Duodenal mucosa (tissue), 2 donors: ENCODE measurements around the gene RUSC2.

ENCODE experiments used
- H3K27ac ChIP-seq: one replicate; pipeline ENCODE4 v1.7.0; 2013; ENCODE audit warnings: low read depth, low read length
- H3K27me3 ChIP-seq, 2 donors: one replicate each; pipeline ENCODE4 v1.7.0; 2013; ENCODE audit warnings: low read length in 2 of 2, control low read depth in 1 of 2; ENCODE audit not compliant: insufficient read depth in 2 of 2, control insufficient read depth in 1 of 2
- H3K36me3 ChIP-seq, 2 donors: one replicate each; pipeline ENCODE4 v1.7.0; 2013; ENCODE audit warnings: low read length in 2 of 2, control low read depth in 1 of 2; ENCODE audit not compliant: insufficient read depth in 2 of 2, control insufficient read depth in 1 of 2
- H3K4me1 ChIP-seq, 2 donors: one replicate each; pipeline ENCODE4 v1.7.0; 2013; ENCODE audit warnings: low read length in 2 of 2, control low read depth in 1 of 2; ENCODE audit not compliant: insufficient read depth in 2 of 2, control insufficient read depth in 1 of 2
- H3K4me3 ChIP-seq, 2 donors: one replicate each; pipeline ENCODE4 v1.7.0; 2013; ENCODE audit warnings: low read length in 2 of 2, low read depth in 1 of 2
- H3K9ac ChIP-seq, 2 donors: one replicate each; pipeline ENCODE4 v1.7.0; 2013; ENCODE audit warnings: low read length in 2 of 2, low read depth in 1 of 2
- H3K9me3 ChIP-seq, 2 donors: one replicate each; pipeline ENCODE4 v1.7.0; 2013; ENCODE audit warnings: low read length in 2 of 2, control low read depth in 1 of 2; ENCODE audit not compliant: control insufficient read depth in 1 of 2

The RUSC2 gene

GRCh38 chr9:35510383-35510753 is 20.5 kb downstream of the RUSC2 start:
- H3K9me3 ChIP-seq, result no peaks in the 10 kb centered on the region
- peak overlapping the region; percentile 59 for H3K27ac ChIP-seq
- peaks cover 10 to 13% of the 10 kb centered on the region in 2 donors for H3K4me1 ChIP-seq
- no peak overlapping the region for H3K4me3 ChIP-seq
- H3K36me3 ChIP-seq, result no peaks in the 10 kb centered on the region
- H3K9ac ChIP-seq, result no peak overlapping the region
- H3K27me3 ChIP-seq, result no peaks in the 10 kb centered on the region

GRCh38 chr9:35510754-35511428 is 21.0 kb downstream of the RUSC2 start:
- H3K4me1 ChIP-seq, result peaks cover 10 to 13% of the 10 kb centered on the region in 2 donors
- H3K9me3 ChIP-seq, result no peaks in the 10 kb centered on the region
- no peaks in the 10 kb centered on the region for H3K27me3 ChIP-seq
- no peak overlapping the region for H3K4me3 ChIP-seq
- peak overlapping the region in 1 of 2 donors; percentile 28 for H3K9ac ChIP-seq
- H3K27ac ChIP-seq, result peak overlapping the region; percentile 59
- H3K36me3 ChIP-seq, result no peaks in the 10 kb centered on the region

GRCh38 chr9:35511453-35511852 is 21.5 kb downstream of the RUSC2 start:
- H3K36me3 ChIP-seq, result no peaks in the 10 kb centered on the region
- no peaks in the 10 kb centered on the region for H3K27me3 ChIP-seq
- H3K27ac ChIP-seq, result peak overlapping the region; percentile 36
- peaks cover 10 to 13% of the 10 kb centered on the region in 2 donors for H3K4me1 ChIP-seq
- H3K4me3 ChIP-seq, result no peak overlapping the region
- H3K9ac ChIP-seq, result peak overlapping the region in 1 of 2 donors; percentile 28
- H3K9me3 ChIP-seq, result no peaks in the 10 kb centered on the region

- no peak overlapping the region for H3K27ac ChIP-seq
- H3K36me3 ChIP-seq, result no peaks in the 10 kb centered on the region
- H3K4me1 ChIP-seq, result peaks cover 15 to 19% of the 10 kb centered on the region in 2 donors
- H3K9ac ChIP-seq, result no peak overlapping the region
- no peaks in the 10 kb centered on the region for H3K27me3 ChIP-seq
- no peak overlapping the region for H3K4me3 ChIP-seq
- H3K9me3 ChIP-seq, result no peaks in the 10 kb centered on the region
These were observed 25.9 kb downstream of the RUSC2 start for GRCh38 chr9:35515766-35516165.

- Histone ChIP-seq H3K36me3 (no peaks in the 10 kb centered on the region), H3K4me3 (no peak overlapping the region), H3K4me1 (peaks cover 10 to 12% of the 10 kb centered on the region in 2 donors), H3K27ac (no peak overlapping the region), H3K9me3 (no peaks in the 10 kb centered on the region), H3K9ac (no peak overlapping the region), H3K27me3 (no peaks in the 10 kb centered on the region)
These were observed 26.6 kb downstream of the RUSC2 start for GRCh38 chr9:35516479-35516878.

GRCh38 chr9:35517131-35517530 is 27.2 kb downstream of the RUSC2 start:
- Histone ChIP-seq H3K27ac (no peak overlapping the region), H3K27me3 (no peaks in the 10 kb centered on the region), H3K9ac (no peak overlapping the region), H3K4me3 (no peak overlapping the region), H3K36me3 (no peaks in the 10 kb centered on the region), H3K9me3 (no peaks in the 10 kb centered on the region), H3K4me1 (peaks cover 10 to 12% of the 10 kb centered on the region in 2 donors)

GRCh38 chr9:35517552-35518224 is 27.8 kb downstream of the RUSC2 start:
- Histone ChIP-seq H3K27me3 (no peaks in the 10 kb centered on the region), H3K9me3 (no peaks in the 10 kb centered on the region), H3K36me3 (no peaks in the 10 kb centered on the region), H3K4me3 (no peak overlapping the region), H3K4me1 (peaks cover 12 to 13% of the 10 kb centered on the region in 2 donors), H3K9ac (no peak overlapping the region), H3K27ac (peak overlapping the region; percentile 59)

- no peaks in the 10 kb centered on the region for H3K27me3 ChIP-seq
- H3K36me3 ChIP-seq, result no peaks in the 10 kb centered on the region
- peaks cover 15% of the 10 kb centered on the region in 2 donors for H3K4me1 ChIP-seq
- H3K4me3 ChIP-seq, result no peak overlapping the region
- H3K9ac ChIP-seq, result no peak overlapping the region
- peak overlapping the region; percentile 59 for H3K27ac ChIP-seq
- H3K9me3 ChIP-seq, result no peaks in the 10 kb centered on the region
These were observed 28.4 kb downstream of the RUSC2 start for GRCh38 chr9:35518225-35518821.

- peak overlapping the region; percentile 10 for H3K27ac ChIP-seq
- H3K36me3 ChIP-seq, result no peaks in the 10 kb centered on the region
- H3K9ac ChIP-seq, result no peak overlapping the region
- H3K9me3 ChIP-seq, result no peaks in the 10 kb centered on the region
- H3K4me3 ChIP-seq, result no peak overlapping the region
- peaks cover 15% of the 10 kb centered on the region in 2 donors for H3K4me1 ChIP-seq
- H3K27me3 ChIP-seq, result no peaks in the 10 kb centered on the region
These were observed 29.2 kb downstream of the RUSC2 start for GRCh38 chr9:35518981-35519679.
